Measurements from ENCODE around the gene LRRC8E. TPM values are rescaled to one million over a fixed set of nuclear protein-coding genes. Genes with fewer than 3 reads are reported as not detected.

LRRC8E gene
- polyA plus RNA-seq, 1 experiment: 8.6 TPM

DNA sequence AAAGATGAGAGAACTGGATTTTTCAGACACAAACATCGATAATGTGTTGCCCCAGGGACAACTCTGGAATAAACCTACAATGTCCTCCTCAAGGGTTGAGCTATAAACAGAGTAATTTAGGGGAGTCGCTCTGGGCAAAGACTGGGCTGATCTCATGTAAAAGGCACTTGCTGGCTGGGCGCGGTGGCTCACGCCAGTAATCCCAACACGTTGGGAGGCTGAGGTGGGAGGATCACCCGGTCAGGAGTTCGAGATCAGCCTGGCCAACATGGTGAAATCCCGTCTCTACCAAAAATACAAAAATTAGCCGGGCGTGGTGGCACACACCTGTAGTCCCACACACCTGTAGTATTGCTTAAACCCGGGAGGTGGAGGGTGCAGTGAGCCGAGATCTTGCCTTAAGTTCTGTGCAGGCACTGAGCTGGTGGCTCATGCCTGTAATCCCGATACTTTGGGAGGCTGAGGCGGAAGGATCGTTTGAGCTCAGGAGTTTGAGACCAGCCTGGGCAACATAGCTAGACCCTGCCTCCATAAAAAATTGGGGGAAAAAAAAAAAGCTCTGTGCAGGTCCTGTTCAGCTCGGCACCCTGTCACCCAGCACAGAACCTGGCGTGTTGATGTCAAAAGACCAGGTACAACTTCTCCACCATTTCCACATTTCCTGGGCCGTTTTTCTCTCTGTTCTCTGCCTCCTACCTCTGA is 53.7 kb downstream of the LRRC8E start:
- Histone ChIP-seq H3K27me3 (ENCODE audit: control insufficient read depth, insufficient read depth, low read length) (no peaks in the 10 kb centered on the region), H3K36me3 (ENCODE audit: control insufficient read depth, insufficient read depth, low read length) (peaks cover 17% of the 10 kb centered on the region), H3K4me3 (ENCODE audit: low read depth, low read length) (0 out of 2 replicates have a peak overlapping the region, but pooled peaks have one; percentile 98)
- TF ChIP-seq, protein P1, sequence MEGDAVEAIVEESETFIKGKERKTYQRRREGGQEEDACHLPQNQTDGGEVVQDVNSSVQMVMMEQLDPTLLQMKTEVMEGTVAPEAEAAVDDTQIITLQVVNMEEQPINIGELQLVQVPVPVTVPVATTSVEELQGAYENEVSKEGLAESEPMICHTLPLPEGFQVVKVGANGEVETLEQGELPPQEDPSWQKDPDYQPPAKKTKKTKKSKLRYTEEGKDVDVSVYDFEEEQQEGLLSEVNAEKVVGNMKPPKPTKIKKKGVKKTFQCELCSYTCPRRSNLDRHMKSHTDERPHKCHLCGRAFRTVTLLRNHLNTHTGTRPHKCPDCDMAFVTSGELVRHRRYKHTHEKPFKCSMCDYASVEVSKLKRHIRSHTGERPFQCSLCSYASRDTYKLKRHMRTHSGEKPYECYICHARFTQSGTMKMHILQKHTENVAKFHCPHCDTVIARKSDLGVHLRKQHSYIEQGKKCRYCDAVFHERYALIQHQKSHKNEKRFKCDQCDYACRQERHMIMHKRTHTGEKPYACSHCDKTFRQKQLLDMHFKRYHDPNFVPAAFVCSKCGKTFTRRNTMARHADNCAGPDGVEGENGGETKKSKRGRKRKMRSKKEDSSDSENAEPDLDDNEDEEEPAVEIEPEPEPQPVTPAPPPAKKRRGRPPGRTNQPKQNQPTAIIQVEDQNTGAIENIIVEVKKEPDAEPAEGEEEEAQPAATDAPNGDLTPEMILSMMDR (IDR thresholded peaks at IDR 0.05; ENCODE audit: insufficient read depth, low read depth, low read length): no peak
- no peak for DNase-seq (ENCODE audit: low read depth)
- ChIA-PET POLR2A (interaction anchor here (0.7 kb wide), 1 partner anchor 109 kb away, joined by 3 read pairs; no protein-coding TSS in a partner anchor), CTCF (interaction anchor here (0.7 to 3.0 kb wide), 4 partner anchors 8 to 100 kb away, joined by 3 to 34 read pairs (median 4); no protein-coding TSS in a partner anchor)

DNA sequence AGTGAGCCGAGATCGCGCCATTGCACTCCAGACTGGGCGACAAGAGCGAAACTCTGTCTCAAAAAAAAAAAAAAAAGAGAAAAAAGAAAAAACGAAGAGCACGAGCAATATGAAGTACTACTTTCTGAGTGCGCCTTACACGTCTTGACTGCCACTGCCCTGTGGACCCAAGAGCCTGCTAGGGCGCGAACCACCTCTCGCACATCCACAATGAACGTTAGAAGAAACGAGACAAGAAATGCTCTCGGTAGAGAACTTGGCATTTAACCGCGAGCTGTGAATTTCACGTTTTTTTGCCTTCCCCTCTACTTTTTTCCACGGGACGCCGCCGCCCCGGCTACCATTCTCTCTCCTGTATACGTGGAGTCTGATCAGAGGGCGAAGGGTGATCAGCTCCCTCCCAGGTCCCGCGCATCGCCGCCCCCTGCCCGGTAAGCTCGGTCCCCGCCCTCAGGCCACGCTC is 54.7 kb downstream of the LRRC8E start:
- Histone ChIP-seq H3K36me3 (ENCODE audit: control insufficient read depth, insufficient read depth, low read length) (peaks cover 13% of the 10 kb centered on the region), H3K4me3 (ENCODE audit: low read depth, low read length) (peak overlapping the region; percentile 98), H3K27me3 (ENCODE audit: control insufficient read depth, insufficient read depth, low read length) (no peaks in the 10 kb centered on the region)
- ChIA-PET CTCF (interaction anchor here (0.7 to 3.6 kb wide), 19 partner anchors 9 to 474 kb away, joined by 3 to 57 read pairs (median 8); partner anchors contain the start of genes ELAVL1, MAP2K7 and SNAPC2), POLR2A (interaction anchor here (1.0 to 1.1 kb wide), 2 partner anchors 22 to 74 kb away, joined by 3 to 6 read pairs; partner anchors contain the start of gene SNAPC2)
- TF ChIP-seq, protein P1 (IDR thresholded peaks at IDR 0.05; ENCODE audit: insufficient read depth, low read depth, low read length): no peak
- DNase-seq (ENCODE audit: low read depth): no peak

DNA sequence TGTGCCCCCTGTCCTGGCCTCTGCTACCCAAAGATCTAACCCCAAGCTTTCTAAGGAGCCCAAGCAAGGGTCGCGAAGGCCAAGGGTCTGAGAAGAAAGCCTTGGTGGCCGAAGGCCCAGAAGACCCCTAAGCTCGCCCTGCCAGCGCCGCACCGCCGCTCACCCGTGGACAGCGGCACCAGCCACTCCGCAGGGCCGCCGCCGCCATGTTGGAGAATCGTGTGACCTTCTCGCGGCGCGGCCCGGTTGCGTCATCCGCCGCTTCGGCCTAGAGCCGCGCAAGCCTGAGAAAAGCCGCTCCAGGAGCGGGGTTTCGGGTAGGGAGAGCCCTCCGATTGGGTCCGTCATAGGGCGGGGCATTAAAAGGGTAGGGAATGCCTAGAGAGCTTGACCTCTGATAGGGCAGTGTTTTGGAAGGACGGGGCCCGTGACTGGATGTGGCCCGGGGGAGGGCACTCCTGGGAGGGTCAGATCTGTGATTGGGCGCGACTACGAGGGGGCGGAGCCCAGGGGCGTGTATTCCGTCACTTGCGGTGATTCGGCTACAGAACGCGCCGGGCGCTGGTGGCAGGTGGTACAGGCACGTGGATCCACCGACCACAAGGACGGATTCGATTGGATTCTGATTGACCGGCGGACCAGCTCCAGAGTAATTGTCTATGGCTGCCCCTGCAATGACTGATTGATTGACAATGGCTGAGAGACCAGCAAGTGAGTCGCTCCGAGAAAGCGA is 55.3 kb downstream of the LRRC8E start, which contains the start of gene TIMM44:
Gene TIMM44 (minus strand): TSS at position 223 of the 733 bp plus-strand sequence. CDS start 15 bp downstream, at position 208.
- peak; percentile 98 for DNase-seq (ENCODE audit: low read depth)
- ChIA-PET CTCF (interaction anchor here (0.7 to 3.6 kb wide), 27 partner anchors 8 to 474 kb away, joined by 3 to 57 read pairs (median 5); partner anchors contain the start of genes ELAVL1, MAP2K7 and SNAPC2), POLR2A (interaction anchor here (0.6 to 1.1 kb wide), 3 partner anchors 23 to 313 kb away, joined by 3 to 6 read pairs (median 3); partner anchors contain the start of gene SNAPC2)
- TF ChIP-seq, protein P1 (IDR thresholded peaks at IDR 0.05; ENCODE audit: insufficient read depth, low read depth, low read length): no peak
- H3K4me3 ChIP-seq (ENCODE audit: low read depth, low read length): peak within 1 kb of the TSS; percentile 98
- H3K27me3 ChIP-seq (ENCODE audit: control insufficient read depth, insufficient read depth, low read length): no peaks in the 10 kb centered on the region
- peaks cover 13% of the 10 kb centered on the region for H3K36me3 ChIP-seq (ENCODE audit: control insufficient read depth, insufficient read depth, low read length)

DNA sequence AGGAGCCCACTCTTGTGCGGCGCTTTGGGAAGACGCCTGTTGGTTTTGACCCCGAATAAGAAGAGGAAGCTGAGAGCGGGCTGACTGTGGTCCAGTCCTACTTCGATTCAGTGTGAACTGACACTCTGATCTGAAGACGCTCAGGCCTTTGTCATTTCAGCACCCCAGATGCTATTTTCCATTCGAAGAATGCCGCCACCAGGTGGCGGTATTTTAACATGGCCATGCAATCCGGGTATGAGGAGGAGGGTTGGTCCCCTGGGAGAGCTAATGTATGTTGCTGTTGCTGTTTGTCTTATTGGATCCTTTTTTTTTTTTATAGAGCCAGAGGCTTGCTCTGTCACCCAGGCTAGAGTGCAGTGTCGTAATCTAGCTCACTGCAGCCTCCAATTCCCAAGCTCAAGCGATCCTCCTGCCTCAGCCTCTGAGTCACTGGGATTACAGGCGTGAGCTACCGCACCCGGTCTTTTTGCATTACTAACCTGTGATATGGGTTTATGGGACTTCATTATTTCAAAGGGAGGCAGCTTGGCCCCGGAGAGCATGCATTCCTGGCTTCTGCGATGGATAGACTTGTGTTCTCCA is 56.0 kb downstream of the LRRC8E start:
- DNase-seq (ENCODE audit: low read depth): no peak
- ChIA-PET POLR2A (interaction anchor here (0.6 to 1.1 kb wide), 3 partner anchors 24 to 312 kb away, joined by 3 to 6 read pairs (median 3); partner anchors contain the start of gene SNAPC2), CTCF (interaction anchor here (0.7 to 3.6 kb wide), 34 partner anchors 8 to 325 kb away, joined by 3 to 57 read pairs (median 4); partner anchors contain the start of genes ELAVL1, MAP2K7 and SNAPC2)
- Histone ChIP-seq H3K27me3 (ENCODE audit: control insufficient read depth, insufficient read depth, low read length) (no peaks in the 10 kb centered on the region), H3K36me3 (ENCODE audit: control insufficient read depth, insufficient read depth, low read length) (peaks cover 12% of the 10 kb centered on the region), H3K4me3 (ENCODE audit: low read depth, low read length) (peak overlapping the region; percentile 43)
- TF ChIP-seq, protein P1 (IDR thresholded peaks at IDR 0.05; ENCODE audit: insufficient read depth, low read depth, low read length): peak; percentile 83

All from BJ (cell line).